Limb (tissue), 2 donors: ENCODE data around the gene CLINT1.
A peak's percentile ranks its signal among the peaks of the same experiment; 100 is the strongest.

Source experiments
- DNase-seq, 2 donors: peaks; one replicate each; pipeline ENCODE4 v3.0.0-alpha.2; 2016; ENCODE audit errors: extremely low spot score in 2 of 2

The CLINT1 gene

GRCh38 chr5:157761690-157762621, 97.0 kb downstream of the CLINT1 start:
- DNase-seq = peak in 1 of 2 donors; percentile 80

GRCh38 chr5:157758706-157759105, 100.2 kb downstream of the CLINT1 start:
- DNase-seq = no peak

- DNase-seq = no peak
These were observed 102.8 kb downstream of the CLINT1 start for GRCh38 chr5:157756122-157756521.

- DNase-seq = no peak
These were observed 108.6 kb downstream of the CLINT1 start for GRCh38 chr5:157750320-157750719.

- no peak for DNase-seq
These were observed 109.5 kb downstream of the CLINT1 start for GRCh38 chr5:157749462-157749799.

- no peak for DNase-seq
These were observed 110.0 kb downstream of the CLINT1 start for GRCh38 chr5:157748760-157749461.

- peak in 1 of 2 donors; percentile 36 for DNase-seq
These were observed 110.9 kb downstream of the CLINT1 start for GRCh38 chr5:157747766-157748700.

GRCh38 chr5:157747173-157747740, 111.7 kb downstream of the CLINT1 start:
- DNase-seq = no peak

- DNase-seq = no peak
These were observed 113.9 kb downstream of the CLINT1 start for GRCh38 chr5:157745041-157745456.

GRCh38 chr5:157744051-157745011, 114.6 kb downstream of the CLINT1 start:
- peak in 1 of 2 donors; percentile 40 for DNase-seq

- DNase-seq = peak; percentile 93 to 97
These were observed 115.5 kb downstream of the CLINT1 start, which contains the start of gene LSM11 for GRCh38 chr5:157743163-157744050. LSM11 (plus strand) TSS chr5:157743712; CDS start chr5:157743751, 39 bp downstream.

- no peak for DNase-seq
These were observed 117.8 kb downstream of the CLINT1 start for GRCh38 chr5:157741131-157741530.

GRCh38 chr5:157740229-157740610, 118.7 kb downstream of the CLINT1 start:
- DNase-seq = no peak

GRCh38 chr5:157739388-157740228, 119.3 kb downstream of the CLINT1 start:
- DNase-seq = no peak

- no peak for DNase-seq
These were observed 123.0 kb downstream of the CLINT1 start for GRCh38 chr5:157735991-157736390.
